Measurements from ENCODE around the gene SYT7. TPM values are rescaled to one million over a fixed set of nuclear protein-coding genes. Genes with fewer than 3 reads are reported as not detected.

SYT7 gene
- total and polyA plus RNA-seq, 10 of the 15 experiments (the other 5 are each of a cell fraction or from before 2014, with no cell fraction given), result not detected

GRCh38 chr11:61621917-61622585 is 41.2 kb upstream of the SYT7 start:
- Histone ChIP-seq H3K79me2 (ENCODE audit: control insufficient read depth, insufficient read depth, low read length) (no peaks in the 10 kb centered on the region), H3K4me1 (ENCODE audit: control insufficient read depth, insufficient read depth, low read length) (no peaks in the 10 kb centered on the region), H4K20me1 (ENCODE audit: control insufficient read depth, insufficient read depth) (no peaks in the 10 kb centered on the region), H3K9me3 (replicated peaks; ENCODE audit: control insufficient read depth, insufficient read depth, low read length) (no peaks in the 10 kb centered on the region), H3K4me2 (ENCODE audit: control insufficient read depth, insufficient read depth) (no peak overlapping the region), H3K9ac (ENCODE audit: control insufficient read depth, insufficient read depth, low read length) (no peak overlapping the region), H3K4me3 (no peak overlapping the region), H2AFZ (ENCODE audit: control insufficient read depth, low read depth, low read length) (no peak overlapping the region), H3K27ac (ENCODE audit: control insufficient read depth, insufficient read depth) (no peak overlapping the region), H3K27me3 (replicated peaks in 1 of 2; ENCODE audit: control insufficient read depth in 2 of 2, insufficient read depth in 2 of 2, low read length in 1 of 2) (peaks cover 0 to 3% of the 10 kb centered on the region in 2 experiments; a peak in 3 of 4 replicates), H3K36me3 (ENCODE audit: control insufficient read depth in 2 of 2, insufficient read depth in 2 of 2, low read length in 1 of 2) (no peaks in the 10 kb centered on the region)
- TF ChIP-seq SIN3A (IDR thresholded peaks at IDR 0.05; ENCODE audit: low read depth, low read length), result no peak
- no peak for TF ChIP-seq BMI1 (IDR thresholded peaks at IDR 0.05; ENCODE audit: borderline replicate concordance)
- no peak for TF ChIP-seq YBX1 (IDR thresholded peaks at IDR 0.05)
- no peak for TF ChIP-seq MEF2A (IDR thresholded peaks at IDR 0.05; ENCODE audit: insufficient read depth, low read depth, low read length)
- TF ChIP-seq IRF5 (IDR thresholded peaks at IDR 0.05; ENCODE audit: borderline replicate concordance), result no peak
- TF ChIP-seq CHD4 (IDR thresholded peaks at IDR 0.05), result no peak
- TF ChIP-seq POLR2A (IDR thresholded peaks at IDR 0.05; ENCODE audit: low read depth, low read length), result no peak
- TF ChIP-seq WRNIP1 (IDR thresholded peaks at IDR 0.05; ENCODE audit: borderline replicate concordance, low read depth, low read length), result no peak
- no peak for TF ChIP-seq PAX8 (IDR thresholded peaks at IDR 0.05)
- no peak for TF ChIP-seq SREBF1 (IDR thresholded peaks at IDR 0.05; ENCODE audit: low read length)
- FAIRE-seq (no peak), ATAC-seq (no peak), DNase-seq (ENCODE audit: low read depth, low spot score) (no peak)
- SMC1A ChIA-PET (ENCODE audit: uncharacterized antibody, unreplicated experiment), result no interaction called here
- no TSS peak for BruUV-seq (replicated peaks)
- POLR2A ChIA-PET, result no interaction called here
- CTCF ChIA-PET, result no interaction called here
- in situ Hi-C loops (cut with MboI) (no loop called here), intact Hi-C loops (cut with micrococcal nuclease; ENCODE audit: unreplicated experiment) (no loop called here)
- RAD21 ChIA-PET (ENCODE audit: unreplicated experiment), result interaction anchor here (0.6 kb wide), 1 partner anchor 177 kb away, joined by 3 read pairs; no protein-coding TSS in a partner anchor
- 28% methylated on average over 7 of the region's 7 CpGs for WGBS (ENCODE audit: insufficient coverage, insufficient replicate concordance, low lambda C conversion rate, missing lambda C conversion rate)

Data from GM12878 (cell line).